SK-N-SH (cell line): ENCODE measurements around the gene PPP4C. TPM values are rescaled to one million over a fixed set of nuclear protein-coding genes. Genes with fewer than 3 reads are reported as not detected.
A peak's percentile ranks its signal among the peaks of the same experiment; 100 is the strongest.

Experiments
- CTCF ChIA-PET: fragments of 300-600, 350-600 bp; formaldehyde crosslinking; extraction: SDS; loops from one replicate; lab custom pipeline; 2021; lab: Yijun Ruan, JAX
- POLR2A ChIA-PET: fragments of 350-600 bp; sonication (Branson Sonifier 250); formaldehyde crosslinking; extraction: SDS; loops from one replicate; lab custom pipeline; 2020; ENCODE audit warnings: antibody characterized with exemption, inconsistent platforms; lab: Yijun Ruan, JAX
- DNase-seq: peaks from one replicate; pipeline ENCODE4 v3.0.0; 2012
- H2AFZ ChIP-seq: fragments of 200-600 bp; sonication (generic); 2 replicates; pipeline ENCODE4 v1.8.1; 2016; ENCODE audit warnings: antibody characterized with exemption, mild to moderate bottlenecking, low read depth
- H3F3A ChIP-seq: fragments of 200-600 bp; sonication (generic); replicated peaks from 2 replicates; pipeline ENCODE3; 2016; ENCODE audit warnings: antibody characterized with exemption, mild to moderate bottlenecking; ENCODE audit not compliant: insufficient read depth
- H3K27ac ChIP-seq, 2 experiments: fragments of 200-500 bp in 1 of 2; fragments of 200-600 bp in 1 of 2; sonication (Bioruptor generic) in 1 of 2; sonication (generic), shearing (Covaris generic) in 1 of 2; 2 replicates each; pipeline versions ENCODE4 v1.5.1 to v1.6.1; 2014 to 2016; ENCODE audit warnings: low read depth in 2 of 2, inconsistent platforms in 1 of 2, low read length in 1 of 2, mild to moderate bottlenecking in 1 of 2, mixed read lengths in 1 of 2
- H3K27me3 ChIP-seq: fragments of 200-600 bp; sonication (generic), shearing (Covaris generic); 2 replicates; pipeline ENCODE4 v1.6.1; 2016; ENCODE audit warnings: mixed run types; ENCODE audit not compliant: insufficient read depth
- H3K36me3 ChIP-seq, 2 experiments: fragments of 200-500 bp in 1 of 2; fragments of 200-600 bp in 1 of 2; sonication (Bioruptor generic) in 1 of 2; sonication (generic) in 1 of 2; replicated peaks in 1 of 2; 2 replicates each; pipeline versions ENCODE3 to v1.5.1; 2014 to 2016; ENCODE audit warnings: low read length in 1 of 2, mild to moderate bottlenecking in 1 of 2; ENCODE audit not compliant: insufficient read depth in 2 of 2, control insufficient read depth in 1 of 2
- H3K4me1 ChIP-seq, 2 experiments: fragments of 200-500 bp in 1 of 2; fragments of 200-600 bp in 1 of 2; sonication (Bioruptor generic) in 1 of 2; sonication (generic), shearing (Covaris generic) in 1 of 2; 2 replicates each; pipeline versions ENCODE4 v1.5.1 to v1.6.1; 2014 to 2016; ENCODE audit warnings: low read depth in 1 of 2, low read length in 1 of 2, mixed run types in 1 of 2; ENCODE audit not compliant: insufficient read depth in 2 of 2, control insufficient read depth in 1 of 2
- H3K4me2 ChIP-seq: fragments of 200-600 bp; sonication (generic), shearing (Covaris generic); 2 replicates; pipeline ENCODE4 v1.6.1; 2017; ENCODE audit warnings: mixed run types
- H3K4me3 ChIP-seq, 2 experiments: fragments of 200-500 bp in 1 of 2; fragments of 200-600 bp in 1 of 2; sonication (Bioruptor generic) in 1 of 2; sonication (generic), shearing (Covaris generic) in 1 of 2; 2 replicates each; pipeline versions ENCODE4 v1.5.1 to v1.8.1; 2014 to 2016; ENCODE audit warnings: low read depth in 2 of 2, inconsistent platforms in 1 of 2, low read length in 1 of 2, mild to moderate bottlenecking in 1 of 2, mixed read lengths in 1 of 2, moderate library complexity in 1 of 2
- H3K79me2 ChIP-seq: fragments of 200-600 bp; sonication (generic); 2 replicates; pipeline ENCODE4 v1.8.1; 2017; ENCODE audit warnings: mild to moderate bottlenecking; ENCODE audit not compliant: insufficient read depth
- H3K9ac ChIP-seq: fragments of 200-600 bp; sonication (generic); 2 replicates; pipeline ENCODE4 v1.6.1; 2017; ENCODE audit warnings: mixed run types
- H3K9me2 ChIP-seq: fragments of 200-600 bp; sonication (generic); 2 replicates; pipeline ENCODE4 v1.6.1; 2017; ENCODE audit warnings: mixed run types
- H3K9me3 ChIP-seq: fragments of 200-600 bp; sonication (generic); 2 replicates; pipeline ENCODE4 v1.6.1; 2017; ENCODE audit warnings: mixed run types, mild to moderate bottlenecking, moderate library complexity
- H4K20me1 ChIP-seq: fragments of 200-600 bp; sonication (generic); 2 replicates; pipeline ENCODE4 v1.6.1; 2017; ENCODE audit warnings: mild to moderate bottlenecking, mixed run types; ENCODE audit not compliant: insufficient read depth
- CTCF ChIP-seq: fragments of 200-600 bp; sonication (generic); IDR thresholded peaks from 2 replicates; pipeline ENCODE4 v1.6.1; 2017; ENCODE audit warnings: antibody characterized with exemption, mild to moderate bottlenecking, moderate library complexity
- EZH2phosphoT487 ChIP-seq: fragments of 200-600 bp; sonication (generic); IDR thresholded peaks from 2 replicates; pipeline ENCODE4 v1.6.1; 2017; ENCODE audit warnings: low read depth, mixed run types, mild to moderate bottlenecking, antibody characterized with exemption, moderate library complexity, borderline replicate concordance
- FOSL2 ChIP-seq: IDR thresholded peaks from 2 replicates; pipeline ENCODE4 v1.4.0; 2012; ENCODE audit warnings: low read depth, mild to moderate bottlenecking, moderate library complexity, borderline replicate concordance
- FOXJ3 ChIP-seq: sonication (generic); formaldehyde crosslinking; IDR thresholded peaks from 2 replicates; pipeline ENCODE4 v1.5.1; 2020; ENCODE audit warnings: mild to moderate bottlenecking, missing genetic modification reagents
- FOXM1 ChIP-seq: IDR thresholded peaks from 2 replicates; pipeline ENCODE4 v1.4.0; 2012; ENCODE audit warnings: low read depth, mild to moderate bottlenecking
- JUND ChIP-seq: IDR thresholded peaks from 2 replicates; pipeline ENCODE4 v1.4.0; 2012
- MAX ChIP-seq: IDR thresholded peaks from 2 replicates; pipeline ENCODE4 v1.4.0; 2012; ENCODE audit warnings: low read depth
- MXI1 ChIP-seq: IDR thresholded peaks from 2 replicates; pipeline ENCODE4 v1.6.1; 2012; ENCODE audit warnings: mild to moderate bottlenecking, low read depth, low read length, improper control_type of control experiment
- NRF1 ChIP-seq: IDR thresholded peaks from 2 replicates; pipeline ENCODE4 v1.6.1; 2012; ENCODE audit warnings: low read depth, mild to moderate bottlenecking, low read length
- POLR2AphosphoS5 ChIP-seq: IDR thresholded peaks from 2 replicates; pipeline ENCODE4 v1.6.1; 2012; ENCODE audit warnings: low read depth, low read length
- RAD21 ChIP-seq: IDR thresholded peaks from 2 replicates; pipeline ENCODE4 v1.6.1; 2012; ENCODE audit warnings: mild to moderate bottlenecking, low read length
- REST ChIP-seq: IDR thresholded peaks from 2 replicates; pipeline ENCODE4 v1.6.1; 2012; ENCODE audit warnings: mild to moderate bottlenecking, low read depth, low read length, moderate library complexity
- RFX5 ChIP-seq: IDR thresholded peaks from 2 replicates; pipeline ENCODE4 v1.6.1; 2012; ENCODE audit warnings: mild to moderate bottlenecking, improper control_type of control experiment, low read length
- RXRA ChIP-seq: IDR thresholded peaks from 2 replicates; pipeline ENCODE4 v1.4.0; 2012; ENCODE audit warnings: low read depth, mild to moderate bottlenecking, borderline replicate concordance
- SMC3 ChIP-seq: IDR thresholded peaks from 2 replicates; pipeline ENCODE4 v1.6.1; 2012; ENCODE audit warnings: low read depth, low read length, improper control_type of control experiment
- TAF1 ChIP-seq: IDR thresholded peaks from 2 replicates; pipeline ENCODE4 v1.6.1; 2012; ENCODE audit warnings: low read depth, mild to moderate bottlenecking, low read length, moderate library complexity, borderline replicate concordance
- TCF12 ChIP-seq: IDR thresholded peaks from 2 replicates; pipeline ENCODE4 v1.4.0; 2012
- USF1 ChIP-seq: IDR thresholded peaks from 2 replicates; pipeline ENCODE4 v1.4.0; 2012; ENCODE audit warnings: low read depth, borderline replicate concordance
- YY1 ChIP-seq: IDR thresholded peaks from 2 replicates; pipeline ENCODE4 v1.4.0; 2012; ENCODE audit warnings: low read depth, mild to moderate bottlenecking
- WGBS: methylation state at CpG from one replicate; pipeline ENCODE4 v1.1.6; 2017; ENCODE audit warnings: low lambda C conversion rate; 5-methylcytosine and 5-hydroxymethylcytosine counted together
- polyA plus RNA-seq, 3 experiments: library from polyadenylated mRNA; depleted of rRNA; stranded (reverse); fragments of >200 nt; gene quantifications; 2 replicates each; pipeline ENCODE4 v1.2.3, GENCODE V29; 2012
- TF ChIP-seq, protein P1 (sequence below): fragments of 150-350 bp; IDR thresholded peaks from 2 replicates; pipeline ENCODE4 v1.6.1; 2017; ENCODE audit warnings: antibody characterized with exemption, low read length, low read depth, borderline replicate concordance
- TF ChIP-seq, protein P2 (sequence below): IDR thresholded peaks from 2 replicates; pipeline ENCODE4; 2012
- TF ChIP-seq, protein P3 (sequence below): fragments of 150-350 bp; IDR thresholded peaks from 2 replicates; pipeline ENCODE4 v1.6.1; 2016; ENCODE audit warnings: mild to moderate bottlenecking, low read depth, low read length

PPP4C gene
- polyA plus RNA-seq, 1 of the 3 experiments (the other 2 are of a cell fraction): 339 TPM

GRCh38 chr16:30052671-30053372, 23.0 kb upstream of the PPP4C start:
- no peaks in the 10 kb centered on the region for H3K9me2 ChIP-seq
- H3K4me1 ChIP-seq: peaks cover 5% of the 10 kb centered on the region in 2 experiments; a peak in 2 of 4 replicates
- CTCF ChIA-PET: interaction anchor here (0.9 to 4.6 kb wide), 9 partner anchors 10 to 236 kb away, joined by 3 to 24 read pairs (median 4); partner anchors contain the start of genes TBX6 and TLCD3B
- no peaks in the 10 kb centered on the region for H3K9me3 ChIP-seq
- H3K27ac ChIP-seq: peak overlapping the region; percentile 58 to 70; a peak in 3 of 4 replicates
- POLR2A ChIA-PET: interaction anchor here (1.0 to 2.6 kb wide), 5 partner anchors 10 to 40 kb away, joined by 4 to 19 read pairs (median 7); partner anchors contain the start of genes ALDOA and TBX6
- peak overlapping the region; percentile 97 for H3K4me2 ChIP-seq
- H3K4me3 ChIP-seq: peak overlapping the region; percentile 68 to 97
- peaks cover 36% of the 10 kb centered on the region; the same call in 1 of the 2 replicates for H3K79me2 ChIP-seq
- DNase-seq: peak; percentile 97
- peaks cover 0 to 5% of the 10 kb centered on the region in 2 experiments for H3K36me3 ChIP-seq
- WGBS: 13% methylated on average over 21 of the region's 58 CpGs
- H3F3A ChIP-seq: peaks cover 22% of the 10 kb centered on the region
- no peaks in the 10 kb centered on the region for H4K20me1 ChIP-seq
- peak overlapping the region; percentile 92 for H3K9ac ChIP-seq
- peak overlapping the region; percentile 94 for H2AFZ ChIP-seq
- no peaks in the 10 kb centered on the region for H3K27me3 ChIP-seq
- TF ChIP-seq, protein P1, sequence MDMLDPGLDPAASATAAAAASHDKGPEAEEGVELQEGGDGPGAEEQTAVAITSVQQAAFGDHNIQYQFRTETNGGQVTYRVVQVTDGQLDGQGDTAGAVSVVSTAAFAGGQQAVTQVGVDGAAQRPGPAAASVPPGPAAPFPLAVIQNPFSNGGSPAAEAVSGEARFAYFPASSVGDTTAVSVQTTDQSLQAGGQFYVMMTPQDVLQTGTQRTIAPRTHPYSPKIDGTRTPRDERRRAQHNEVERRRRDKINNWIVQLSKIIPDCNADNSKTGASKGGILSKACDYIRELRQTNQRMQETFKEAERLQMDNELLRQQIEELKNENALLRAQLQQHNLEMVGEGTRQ: no peak
- TF ChIP-seq FOXM1 (peak; percentile 50; the same call in 1 of the 2 replicates), MAX (peak; percentile 99), RAD21 (no peak), CTCF (no peak), JUND (no peak), FOSL2 (no peak), EZH2phosphoT487 (no peak), SMC3 (no peak), RXRA (no peak), NRF1 (0 out of 2 replicates have a peak, but pooled peaks have one; percentile 25), YY1 (no peak), TCF12 (no peak), MXI1 (peak; percentile 90), TAF1 (peak; percentile 35; the same call in 1 of the 2 replicates), FOXJ3 (peak; percentile 65; the same call in 1 of the 2 replicates), RFX5 (peak; percentile 61; the same call in 1 of the 2 replicates), USF1 (no peak), REST (peak; percentile 73; the same call in 1 of the 2 replicates), POLR2AphosphoS5 (peak; percentile 51; the same call in 1 of the 2 replicates)
- TF ChIP-seq, protein P2, sequence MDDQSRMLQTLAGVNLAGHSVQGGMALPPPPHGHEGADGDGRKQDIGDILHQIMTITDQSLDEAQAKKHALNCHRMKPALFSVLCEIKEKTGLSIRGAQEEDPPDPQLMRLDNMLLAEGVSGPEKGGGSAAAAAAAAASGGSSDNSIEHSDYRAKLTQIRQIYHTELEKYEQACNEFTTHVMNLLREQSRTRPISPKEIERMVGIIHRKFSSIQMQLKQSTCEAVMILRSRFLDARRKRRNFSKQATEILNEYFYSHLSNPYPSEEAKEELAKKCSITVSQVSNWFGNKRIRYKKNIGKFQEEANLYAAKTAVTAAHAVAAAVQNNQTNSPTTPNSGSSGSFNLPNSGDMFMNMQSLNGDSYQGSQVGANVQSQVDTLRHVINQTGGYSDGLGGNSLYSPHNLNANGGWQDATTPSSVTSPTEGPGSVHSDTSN: peak; percentile 46; the same call in 1 of the 2 replicates
- TF ChIP-seq, protein P3, sequence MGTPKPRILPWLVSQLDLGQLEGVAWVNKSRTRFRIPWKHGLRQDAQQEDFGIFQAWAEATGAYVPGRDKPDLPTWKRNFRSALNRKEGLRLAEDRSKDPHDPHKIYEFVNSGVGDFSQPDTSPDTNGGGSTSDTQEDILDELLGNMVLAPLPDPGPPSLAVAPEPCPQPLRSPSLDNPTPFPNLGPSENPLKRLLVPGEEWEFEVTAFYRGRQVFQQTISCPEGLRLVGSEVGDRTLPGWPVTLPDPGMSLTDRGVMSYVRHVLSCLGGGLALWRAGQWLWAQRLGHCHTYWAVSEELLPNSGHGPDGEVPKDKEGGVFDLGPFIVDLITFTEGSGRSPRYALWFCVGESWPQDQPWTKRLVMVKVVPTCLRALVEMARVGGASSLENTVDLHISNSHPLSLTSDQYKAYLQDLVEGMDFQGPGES: no peak
